IMR-90 (cell line): Measurements from ENCODE around the gene PPP1R1A. TPM values are rescaled to one million over a fixed set of nuclear protein-coding genes. Genes with fewer than 3 reads are reported as not detected.

Experiments
- ATAC-seq: fragments of 200-7000 bp; cut with Tn5 transposase; 2 replicates; pipeline ENCODE4 v1.9.1; 2020; ENCODE audit warnings: low read depth, mild to moderate bottlenecking, moderate library complexity
- BruUV-seq: library from RNA; stranded (reverse); fragments of 400-500 nt; replicated peaks from 2 replicates; lab custom pipeline; 2021; lab: Mats Ljungman, UMichigan
- CTCF ChIA-PET: fragments of 300-600 bp; formaldehyde crosslinking; extraction: SDS; loops from one replicate; lab custom pipeline; 2021; ENCODE audit warnings: antibody characterized with exemption; lab: Yijun Ruan, JAX
- POLR2A ChIA-PET: fragments of 300-600 bp; sonication (Branson Sonifier 250); formaldehyde crosslinking; loops from one replicate; lab custom pipeline; 2022; ENCODE audit warnings: antibody characterized with exemption; ENCODE audit not compliant: unreplicated experiment; lab: Charles Lee
- DNase-seq: peaks from one replicate; pipeline ENCODE4 v3.0.0; 2013
- H2AFZ ChIP-seq: replicated peaks from 2 replicates; pipeline ENCODE3; 2013; ENCODE audit warnings: low read length, mild to moderate bottlenecking; ENCODE audit not compliant: poor library complexity
- H2AK5ac ChIP-seq: 2 replicates; pipeline ENCODE4 v1.6.1; 2013; ENCODE audit warnings: low read depth, low read length, inconsistent platforms
- H2AK9ac ChIP-seq: replicated peaks from 2 replicates; pipeline ENCODE3; 2013; ENCODE audit warnings: mild to moderate bottlenecking, low read depth, low read length, moderate library complexity; ENCODE audit not compliant: poor library complexity
- H2BK120ac ChIP-seq: 2 replicates; pipeline ENCODE4 v1.6.1; 2013; ENCODE audit warnings: low read depth, low read length, inconsistent platforms
- H2BK15ac ChIP-seq: 3 replicates; pipeline ENCODE4 v1.6.1; 2013; ENCODE audit warnings: low read depth, low read length, inconsistent platforms
- H2BK20ac ChIP-seq: 2 replicates; pipeline ENCODE4 v1.6.1; 2013; ENCODE audit warnings: low read depth, mild to moderate bottlenecking, inconsistent platforms, low read length, moderate library complexity
- H2BK5ac ChIP-seq: 2 replicates; pipeline ENCODE4 v1.6.1; 2013; ENCODE audit warnings: mild to moderate bottlenecking, low read depth, low read length, inconsistent platforms; ENCODE audit not compliant: poor library complexity, severe bottlenecking
- H3K14ac ChIP-seq: replicated peaks from 2 replicates; pipeline ENCODE4 v1.6.1; 2013; ENCODE audit warnings: low read depth, low read length, inconsistent platforms
- H3K18ac ChIP-seq: 2 replicates; pipeline ENCODE4 v1.6.1; 2013; ENCODE audit warnings: low read depth, low read length, control low read depth
- H3K23ac ChIP-seq: 2 replicates; pipeline ENCODE4 v1.6.1; 2013; ENCODE audit warnings: low read depth, low read length, inconsistent platforms
- H3K27ac ChIP-seq: 2 replicates; pipeline ENCODE4 v1.5.1; 2013; ENCODE audit warnings: mild to moderate bottlenecking, control low read depth, low read length; ENCODE audit not compliant: insufficient read depth
- H3K27me3 ChIP-seq: 2 replicates; pipeline ENCODE4 v1.6.1; 2013; ENCODE audit warnings: low read length; ENCODE audit not compliant: control insufficient read depth, insufficient read depth
- H3K36me3 ChIP-seq: 2 replicates; pipeline ENCODE4 v1.6.1; 2013; ENCODE audit warnings: low read length, mixed read lengths; ENCODE audit not compliant: control insufficient read depth, insufficient read depth
- H3K4ac ChIP-seq: 2 replicates; pipeline ENCODE4 v1.6.1; 2013; ENCODE audit warnings: low read depth, low read length, inconsistent platforms
- H3K4me1 ChIP-seq: 2 replicates; pipeline ENCODE4 v1.6.1; 2013; ENCODE audit warnings: low read length, mixed read lengths; ENCODE audit not compliant: control insufficient read depth, insufficient read depth
- H3K4me2 ChIP-seq: 2 replicates; pipeline ENCODE4 v1.6.1; 2013; ENCODE audit warnings: low read depth, mild to moderate bottlenecking, control low read depth, low read length, moderate library complexity
- H3K4me3 ChIP-seq: 2 replicates; pipeline ENCODE4 v1.5.1; 2013; ENCODE audit warnings: low read depth, mild to moderate bottlenecking, control low read depth, low read length, moderate library complexity; ENCODE audit not compliant: insufficient read depth
- H3K56ac ChIP-seq: 2 replicates; pipeline ENCODE4 v1.6.1; 2013; ENCODE audit warnings: low read length, inconsistent platforms; ENCODE audit not compliant: insufficient read depth; ENCODE audit errors: extremely low read depth
- H3K79me1 ChIP-seq, 2 experiments: 2 replicates each; pipeline ENCODE4 v1.6.1; 2013; ENCODE audit warnings: low read length in 2 of 2, inconsistent platforms in 1 of 2, low read depth in 1 of 2
- H3K9ac ChIP-seq: 2 replicates; pipeline ENCODE4 v1.6.1; 2013; ENCODE audit warnings: low read depth, low read length, control low read depth
- H3K9me1 ChIP-seq: 2 replicates; pipeline ENCODE4 v1.6.1; 2013; ENCODE audit warnings: low read length, inconsistent platforms; ENCODE audit not compliant: insufficient read depth
- H3K9me3 ChIP-seq: 2 replicates; pipeline ENCODE4 v1.6.1; 2013; ENCODE audit warnings: low read length; ENCODE audit not compliant: control insufficient read depth, insufficient read depth
- H4K20me1 ChIP-seq: 2 replicates; pipeline ENCODE4 v1.6.1; 2013; ENCODE audit warnings: low read length, inconsistent platforms; ENCODE audit not compliant: insufficient read depth
- H4K5ac ChIP-seq: 2 replicates; pipeline ENCODE4 v1.6.1; 2013; ENCODE audit warnings: mild to moderate bottlenecking, low read depth, low read length, control low read depth
- H4K8ac ChIP-seq, 2 experiments: 2 replicates each; pipeline ENCODE4 v1.6.1; 2013; ENCODE audit warnings: low read depth in 2 of 2, low read length in 2 of 2, control low read depth in 1 of 2, inconsistent platforms in 1 of 2
- H4K91ac ChIP-seq: 2 replicates; pipeline ENCODE4 v1.6.1; 2013; ENCODE audit warnings: low read depth, low read length, inconsistent platforms; ENCODE audit not compliant: insufficient read depth
- BHLHE40 ChIP-seq: fragments of 150-350 bp; IDR thresholded peaks from 2 replicates; pipeline ENCODE4 v1.6.1; 2016; ENCODE audit warnings: mild to moderate bottlenecking, low read depth, low read length
- CEBPB ChIP-seq: IDR thresholded peaks from 2 replicates; pipeline ENCODE4 v1.6.1; 2012; ENCODE audit warnings: low read depth, low read length, improper control_type of control experiment
- CHD1 ChIP-seq: IDR thresholded peaks from 2 replicates; pipeline ENCODE4 v1.6.1; 2012; ENCODE audit warnings: low read depth, low read length, improper control_type of control experiment
- CTCF ChIP-seq: conservative IDR thresholded peaks from 2 replicates; pipeline ENCODE4 v1.5.1; 2012; ENCODE audit warnings: mild to moderate bottlenecking, low read depth, low read length, improper control_type of control experiment
- ELK1 ChIP-seq: fragments of 150-350 bp; IDR thresholded peaks from 2 replicates; pipeline ENCODE4 v1.6.1; 2016; ENCODE audit warnings: low read depth, mild to moderate bottlenecking, low read length, moderate library complexity, borderline replicate concordance
- FOS ChIP-seq: fragments of 150-350 bp; IDR thresholded peaks from 2 replicates; pipeline ENCODE4 v1.6.1; 2016; ENCODE audit warnings: low read depth, low read length
- MAFK ChIP-seq: IDR thresholded peaks from 2 replicates; pipeline ENCODE4 v1.6.1; 2012; ENCODE audit warnings: low read depth, low read length, improper control_type of control experiment
- MAZ ChIP-seq: IDR thresholded peaks from 2 replicates; pipeline ENCODE4 v1.6.1; 2012; ENCODE audit warnings: low read depth, mild to moderate bottlenecking, low read length, improper control_type of control experiment, moderate library complexity, borderline replicate concordance
- MXI1 ChIP-seq: IDR thresholded peaks from 2 replicates; pipeline ENCODE4 v1.6.1; 2012; ENCODE audit warnings: low read depth, mild to moderate bottlenecking, low read length, moderate library complexity, borderline replicate concordance
- NFE2L2 ChIP-seq: fragments of 150-350 bp; IDR thresholded peaks from 2 replicates; pipeline ENCODE4 v1.6.1; 2016; ENCODE audit warnings: low read depth, mild to moderate bottlenecking, low read length
- POLR2A ChIP-seq: IDR thresholded peaks from 2 replicates; pipeline ENCODE4 v1.6.1; 2012; ENCODE audit warnings: mild to moderate bottlenecking, low read depth, low read length
- RAD21 ChIP-seq: IDR thresholded peaks from 2 replicates; pipeline ENCODE4 v1.6.1; 2012; ENCODE audit warnings: low read length, improper control_type of control experiment
- RCOR1 ChIP-seq: IDR thresholded peaks from 2 replicates; pipeline ENCODE4 v1.6.1; 2012; ENCODE audit warnings: mild to moderate bottlenecking, low read length, improper control_type of control experiment; ENCODE audit not compliant: insufficient replicate concordance
- RFX5 ChIP-seq: IDR thresholded peaks from 2 replicates; pipeline ENCODE4 v1.8.0; 2012; ENCODE audit warnings: low read depth, mild to moderate bottlenecking, low read length, moderate library complexity
- SMC3 ChIP-seq: fragments of 150-350 bp; IDR thresholded peaks from 2 replicates; pipeline ENCODE4 v1.6.1; 2016; ENCODE audit warnings: low read depth, mild to moderate bottlenecking, antibody characterized with exemption, low read length, moderate library complexity
- USF2 ChIP-seq: fragments of 150-350 bp; IDR thresholded peaks from 2 replicates; pipeline ENCODE4 v1.6.1; 2017; ENCODE audit warnings: mild to moderate bottlenecking, antibody characterized with exemption, low read length, low read depth
- WGBS, 2 experiments: methylation state at CpG; one replicate each; pipeline versions ENCODE4 v1.1.5 to v1.1.7; 2013; ENCODE audit warnings: missing lambda C conversion rate in 2 of 2; ENCODE audit not compliant: insufficient read length in 1 of 2; ENCODE audit errors: extremely low coverage in 2 of 2; 5-methylcytosine and 5-hydroxymethylcytosine counted together
- dilution Hi-C: fragments of 300-500 bp; cut with HindIII; formaldehyde crosslinking; loops from one replicate; pipeline ENCODE4 v1.14.3; 2018; ENCODE audit warnings: low sequenced_read_pairs; ENCODE audit not compliant: unreplicated experiment
- in situ Hi-C: fragments of 300-500 bp; cut with MboI; formaldehyde crosslinking; loops from 3 replicates; pipeline ENCODE4 v1.14.3; 2019; ENCODE audit warnings: low sequenced_read_pairs, inconsistent platforms, mixed read lengths
- intact Hi-C: fragments of 100-400 bp; cut with micrococcal nuclease; formaldehyde crosslinking; loops from 2 replicates; pipeline ENCODE4 v1.10.0; 2022
- polyA plus RNA-seq, 3 experiments: library from polyadenylated mRNA; depleted of rRNA; stranded (reverse); fragments of >200 nt; gene quantifications; 2 replicates each; pipeline ENCODE4 v1.2.3, GENCODE V29; 2012; ENCODE audit warnings: low replicate concordance in 1 of 3
- total RNA-seq: library from RNA; depleted of rRNA; stranded (reverse); fragments of >200 nt; gene quantifications from 2 replicates; pipeline ENCODE4 v1.2.3, GENCODE V29; 2012

PPP1R1A gene
- total and polyA plus RNA-seq, 2 of the 4 experiments (the other 2 are of a cell fraction), result not detected

GRCh38 chr12:54631551-54631950 lies 43.1 kb upstream of the PPP1R1A start:
- DNase-seq, result no peak
- H2AK9ac ChIP-seq, result no peak overlapping the region
- H3K79me1 ChIP-seq, result no peaks in the 10 kb centered on the region
- H4K5ac ChIP-seq, result no peak overlapping the region
- POLR2A ChIA-PET, result no interaction called here
- no peak overlapping the region for H3K56ac ChIP-seq
- no peak overlapping the region for H3K14ac ChIP-seq
- no peaks in the 10 kb centered on the region for H3K4me1 ChIP-seq
- no peak overlapping the region for H3K4me3 ChIP-seq
- no peaks in the 10 kb centered on the region for H3K27me3 ChIP-seq
- no peak overlapping the region for H3K9ac ChIP-seq
- BruUV-seq, result no TSS peak
- H2AFZ ChIP-seq, result no peak overlapping the region
- no peak for ATAC-seq
- H2AK5ac ChIP-seq, result no peak overlapping the region
- CTCF ChIA-PET, result interaction anchor here (0.6 to 0.9 kb wide), 2 partner anchors 26 to 35 kb away, joined by 4 read pairs; no protein-coding TSS in a partner anchor
- no peak overlapping the region for H3K27ac ChIP-seq
- no peaks in the 10 kb centered on the region for H4K20me1 ChIP-seq
- no peak overlapping the region for H2BK20ac ChIP-seq
- H3K23ac ChIP-seq, result no peak overlapping the region
- dilution Hi-C loops (no loop called here), in situ Hi-C loops (no loop called here), intact Hi-C loops (no loop called here)
- TF ChIP-seq RCOR1 (no peak), POLR2A (no peak), MXI1 (no peak), MAZ (no peak), ELK1 (no peak), BHLHE40 (no peak), CEBPB (no peak), RFX5 (no peak), USF2 (no peak), FOS (no peak), RAD21 (no peak), SMC3 (no peak), MAFK (no peak), CHD1 (no peak), NFE2L2 (no peak), CTCF (no peak)
- no peak overlapping the region for H3K4ac ChIP-seq
- no CpG with 5 or more reads among the region's 5 CpGs for WGBS, 2 experiments
- no peaks in the 10 kb centered on the region for H3K9me1 ChIP-seq
- H2BK5ac ChIP-seq, result no peak overlapping the region
- H3K36me3 ChIP-seq, result no peaks in the 10 kb centered on the region
- no peak overlapping the region for H4K91ac ChIP-seq
- no peak overlapping the region for H2BK15ac ChIP-seq
- no peak overlapping the region for H2BK120ac ChIP-seq
- no peak overlapping the region for H4K8ac ChIP-seq
- no peak overlapping the region for H3K18ac ChIP-seq
- H3K9me3 ChIP-seq, result no peaks in the 10 kb centered on the region
- H3K4me2 ChIP-seq, result no peak overlapping the region
